Measurements from ENCODE around the gene FAM180B.

DNA sequence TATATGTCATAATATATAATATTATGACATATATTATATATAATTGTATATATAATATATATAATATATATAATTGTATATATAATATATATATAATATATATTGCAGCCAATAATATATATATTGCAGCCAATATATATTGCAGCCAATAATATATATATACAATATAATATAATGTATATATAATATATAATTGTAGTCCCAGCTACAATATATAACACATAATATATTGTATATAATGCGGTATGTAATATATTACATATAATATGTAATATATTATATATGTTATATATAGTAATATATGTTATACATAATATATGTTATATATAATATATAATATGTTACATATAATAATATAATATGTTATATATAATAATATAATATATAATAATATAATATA is 27.8 kb upstream of the FAM180B start:
- TF ChIP-seq CTCF (IDR thresholded peaks at IDR 0.05) (no peak), POLR2AphosphoS5 (IDR thresholded peaks at IDR 0.05) (no peak), EP300 (IDR thresholded peaks at IDR 0.05; ENCODE audit: low read depth) (no peak)
